ENCODE results near the gene CCDC187. TPM values are rescaled to one million over a fixed set of nuclear protein-coding genes. Genes with fewer than 3 reads are reported as not detected.

CCDC187 gene
- total RNA-seq, 4 donors from 2014 or later = 0.13 to 0.45 TPM; not detected in 2

DNA sequence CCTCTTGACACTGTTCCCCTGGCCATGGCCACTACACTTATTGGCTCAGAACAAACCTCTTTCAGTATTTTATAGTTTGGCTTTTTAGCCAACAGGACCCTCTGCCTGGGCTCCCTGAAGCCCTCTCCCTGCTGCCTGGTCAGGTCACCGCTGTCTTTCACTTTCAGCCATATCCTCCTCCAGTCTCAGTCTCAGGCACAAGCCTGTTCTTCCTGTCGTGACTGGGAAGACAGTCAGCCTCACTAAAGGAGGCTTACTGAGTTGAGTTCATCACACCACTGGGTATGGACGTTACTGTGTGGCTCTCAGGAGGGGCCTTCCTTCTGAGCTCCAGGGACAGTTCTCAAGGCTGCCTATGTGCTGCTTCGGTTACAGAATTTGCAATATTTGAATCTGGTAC lies 60.3 kb downstream of the CCDC187 start:
- H3K9me3 ChIP-seq = no peaks in the 10 kb centered on the region
- 68% methylated on average over 4 of the region's 4 CpGs for WGBS
- H3K27ac ChIP-seq = no peak overlapping the region
- H3K4me1 ChIP-seq = peaks cover 56% of the 10 kb centered on the region
- DNase-seq (ENCODE audit: low spot score in 2 of 2) = no peak
- H3K4me3 ChIP-seq = no peak overlapping the region
- H3K36me3 ChIP-seq = no peaks in the 10 kb centered on the region
- no peak for TF ChIP-seq EP300 (IDR thresholded peaks at IDR 0.05)
- TF ChIP-seq, protein P1, sequence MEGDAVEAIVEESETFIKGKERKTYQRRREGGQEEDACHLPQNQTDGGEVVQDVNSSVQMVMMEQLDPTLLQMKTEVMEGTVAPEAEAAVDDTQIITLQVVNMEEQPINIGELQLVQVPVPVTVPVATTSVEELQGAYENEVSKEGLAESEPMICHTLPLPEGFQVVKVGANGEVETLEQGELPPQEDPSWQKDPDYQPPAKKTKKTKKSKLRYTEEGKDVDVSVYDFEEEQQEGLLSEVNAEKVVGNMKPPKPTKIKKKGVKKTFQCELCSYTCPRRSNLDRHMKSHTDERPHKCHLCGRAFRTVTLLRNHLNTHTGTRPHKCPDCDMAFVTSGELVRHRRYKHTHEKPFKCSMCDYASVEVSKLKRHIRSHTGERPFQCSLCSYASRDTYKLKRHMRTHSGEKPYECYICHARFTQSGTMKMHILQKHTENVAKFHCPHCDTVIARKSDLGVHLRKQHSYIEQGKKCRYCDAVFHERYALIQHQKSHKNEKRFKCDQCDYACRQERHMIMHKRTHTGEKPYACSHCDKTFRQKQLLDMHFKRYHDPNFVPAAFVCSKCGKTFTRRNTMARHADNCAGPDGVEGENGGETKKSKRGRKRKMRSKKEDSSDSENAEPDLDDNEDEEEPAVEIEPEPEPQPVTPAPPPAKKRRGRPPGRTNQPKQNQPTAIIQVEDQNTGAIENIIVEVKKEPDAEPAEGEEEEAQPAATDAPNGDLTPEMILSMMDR (IDR thresholded peaks at IDR 0.05) = no peak
- TF ChIP-seq POLR2AphosphoS5 (IDR thresholded peaks at IDR 0.05) = no peak
- no peak for TF ChIP-seq POLR2A (IDR thresholded peaks at IDR 0.05)
- no peaks in the 10 kb centered on the region for H3K27me3 ChIP-seq

DNA sequence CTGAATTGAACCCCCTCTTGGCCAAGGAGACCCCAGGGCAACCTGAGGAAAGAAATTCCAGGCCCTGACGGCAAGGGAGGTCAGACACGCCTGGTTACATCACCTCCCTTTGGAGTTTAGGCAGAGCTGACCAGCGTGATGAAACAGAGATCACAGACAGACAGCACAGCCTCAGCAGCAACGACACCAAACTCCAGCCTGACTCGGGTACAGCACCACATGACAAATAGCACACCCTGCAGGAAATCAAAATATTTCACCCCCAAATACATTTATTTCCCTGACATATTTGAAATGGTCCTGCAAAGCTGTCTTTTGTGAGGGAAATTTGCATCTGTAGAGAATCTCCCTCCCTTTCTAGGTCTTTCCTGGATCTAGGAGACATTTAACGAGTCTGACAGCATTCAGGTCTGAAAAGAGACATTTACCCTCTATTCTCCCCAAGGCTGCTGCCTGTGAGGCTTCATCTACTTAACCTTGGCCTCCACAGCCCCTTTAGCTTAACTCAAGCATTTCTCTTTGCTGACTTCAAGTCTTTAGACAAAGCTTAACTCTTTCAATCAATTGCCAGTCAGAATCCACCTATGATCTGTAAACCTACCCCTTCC lies 60.9 kb downstream of the CCDC187 start:
- Histone ChIP-seq H3K27ac (no peak overlapping the region), H3K9me3 (no peaks in the 10 kb centered on the region), H3K4me1 (peaks cover 57% of the 10 kb centered on the region), H3K4me3 (no peak overlapping the region), H3K36me3 (no peaks in the 10 kb centered on the region), H3K27me3 (no peaks in the 10 kb centered on the region)
- DNase-seq (ENCODE audit: low spot score in 2 of 2) = no peak
- WGBS = 57% methylated on average over 6 of the region's 6 CpGs
- TF ChIP-seq EP300 (IDR thresholded peaks at IDR 0.05) = no peak
- no peak for TF ChIP-seq POLR2AphosphoS5 (IDR thresholded peaks at IDR 0.05)
- TF ChIP-seq, protein P1 (IDR thresholded peaks at IDR 0.05) = no peak
- no peak for TF ChIP-seq POLR2A (IDR thresholded peaks at IDR 0.05)

DNA sequence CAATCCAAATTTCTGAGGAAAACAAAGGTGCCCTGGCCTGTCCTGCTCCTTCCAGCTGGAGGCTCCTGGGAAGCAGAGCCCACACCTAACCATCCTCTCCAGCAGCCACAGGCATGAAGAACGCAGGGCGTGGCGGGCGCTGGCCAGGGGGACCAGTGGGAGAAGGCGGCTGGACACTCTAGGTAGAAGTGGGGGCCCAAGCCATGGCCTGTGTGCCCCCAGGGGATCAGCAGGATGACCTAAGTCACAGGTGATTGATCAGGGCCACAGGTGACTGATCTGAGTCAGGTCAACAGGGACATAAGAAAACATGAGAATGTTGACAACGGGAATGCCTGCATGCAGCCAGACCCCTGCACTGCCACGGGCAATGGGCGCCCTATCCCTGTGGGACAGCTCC lies 61.6 kb downstream of the CCDC187 start:
- 30% methylated on average over 2 of the region's 8 CpGs for WGBS
- H3K27ac ChIP-seq = no peak overlapping the region

DNA sequence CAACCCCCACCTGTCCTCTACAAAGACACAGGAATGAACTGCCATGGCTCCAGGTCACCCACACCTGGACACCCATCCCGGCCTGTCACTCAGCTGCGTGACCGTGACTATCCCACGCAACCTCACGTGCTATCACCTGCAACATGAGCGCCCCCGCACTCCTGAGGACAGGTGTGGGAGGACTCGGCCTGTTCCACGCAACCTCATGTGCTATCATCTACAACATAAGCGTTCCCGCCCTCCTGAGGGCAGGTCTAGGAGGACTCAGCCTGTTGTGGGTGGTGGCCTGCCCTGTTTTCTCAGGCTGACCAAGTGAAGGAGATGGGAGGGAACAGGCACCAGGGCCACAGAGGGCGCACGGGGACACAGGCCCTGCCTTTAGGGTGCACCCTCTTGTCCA lies 62.4 kb downstream of the CCDC187 start:
- Histone ChIP-seq H3K9me3 (no peaks in the 10 kb centered on the region), H3K4me3 (no peak overlapping the region), H3K36me3 (peaks cover 5% of the 10 kb centered on the region), H3K27ac (no peak overlapping the region), H3K4me1 (peaks cover 48% of the 10 kb centered on the region), H3K27me3 (no peaks in the 10 kb centered on the region)
- 94% methylated on average over 9 of the region's 13 CpGs for WGBS
- TF ChIP-seq POLR2A (IDR thresholded peaks at IDR 0.05) (no peak), EP300 (IDR thresholded peaks at IDR 0.05) (no peak), POLR2AphosphoS5 (IDR thresholded peaks at IDR 0.05) (no peak)
- TF ChIP-seq, protein P1 (IDR thresholded peaks at IDR 0.05) = no peak
- no peak for DNase-seq (ENCODE audit: low spot score in 2 of 2)

More for the DNA sequence above, 61.6 kb downstream of the CCDC187 start:
- Histone ChIP-seq H3K27me3 (no peaks in the 10 kb centered on the region), H3K36me3 (no peaks in the 10 kb centered on the region), H3K4me3 (no peak overlapping the region), H3K9me3 (no peaks in the 10 kb centered on the region), H3K4me1 (peaks cover 52% of the 10 kb centered on the region)
- no peak for TF ChIP-seq EP300 (IDR thresholded peaks at IDR 0.05)
- DNase-seq (ENCODE audit: low spot score in 2 of 2) = no peak

DNA sequence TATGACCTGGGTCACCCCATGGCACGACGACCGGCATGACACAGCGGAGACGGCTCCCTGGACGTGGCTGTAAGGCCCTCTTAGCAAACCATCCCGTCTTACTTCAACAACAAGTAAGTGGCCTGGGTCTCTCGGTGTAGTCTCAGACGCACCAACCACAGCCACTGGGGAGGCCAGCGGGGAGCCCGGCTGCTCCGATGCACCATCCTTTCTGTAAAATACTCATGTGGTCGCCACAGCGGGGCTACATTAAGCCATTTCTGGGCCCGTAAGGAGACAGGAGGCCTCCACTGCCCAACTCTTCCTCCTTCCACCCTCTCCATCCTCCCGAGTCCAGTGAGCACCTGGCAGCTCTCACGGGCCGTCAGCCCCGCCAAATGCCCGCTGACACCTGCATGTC lies 63.0 kb downstream of the CCDC187 start:
- no peak for DNase-seq (ENCODE audit: low spot score in 2 of 2)
- Histone ChIP-seq H3K36me3 (peaks cover 11% of the 10 kb centered on the region), H3K4me3 (no peak overlapping the region), H3K9me3 (no peaks in the 10 kb centered on the region), H3K27me3 (no peaks in the 10 kb centered on the region), H3K4me1 (peaks cover 42% of the 10 kb centered on the region), H3K27ac (no peak overlapping the region)
- TF ChIP-seq EP300 (IDR thresholded peaks at IDR 0.05) (no peak), POLR2A (IDR thresholded peaks at IDR 0.05) (no peak), POLR2AphosphoS5 (IDR thresholded peaks at IDR 0.05) (no peak)
- TF ChIP-seq, protein P1 (IDR thresholded peaks at IDR 0.05) = no peak
- WGBS = 90% methylated on average over 16 of the region's 20 CpGs

DNA sequence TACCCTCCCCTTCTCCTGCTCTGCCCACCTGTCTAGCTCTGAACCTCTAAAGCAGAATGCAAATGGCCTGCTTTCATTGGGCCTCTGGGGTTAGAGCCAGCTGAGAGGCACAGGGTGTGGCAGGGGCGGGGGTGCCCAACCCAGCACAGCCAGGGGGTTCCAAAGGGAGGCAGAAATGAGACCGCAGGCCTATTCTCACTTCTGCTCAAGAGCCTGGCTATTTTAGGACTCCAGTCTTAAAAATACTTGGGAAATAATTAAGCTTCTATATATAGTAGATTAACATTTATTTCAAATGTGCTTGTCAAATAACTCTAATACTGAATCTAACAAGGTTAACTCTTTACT lies 63.9 kb downstream of the CCDC187 start:
- 60% methylated on average over 2 of the region's 2 CpGs for WGBS
- peaks cover 37% of the 10 kb centered on the region for H3K4me1 ChIP-seq
- TF ChIP-seq POLR2AphosphoS5 (IDR thresholded peaks at IDR 0.05) = no peak
- no peak for TF ChIP-seq EP300 (IDR thresholded peaks at IDR 0.05)
- TF ChIP-seq, protein P1 (IDR thresholded peaks at IDR 0.05) = no peak
- TF ChIP-seq POLR2A (IDR thresholded peaks at IDR 0.05) = no peak
- H3K27ac ChIP-seq = no peak overlapping the region
- H3K27me3 ChIP-seq = no peaks in the 10 kb centered on the region
- H3K36me3 ChIP-seq = peaks cover 19% of the 10 kb centered on the region
- no peak overlapping the region for H3K4me3 ChIP-seq
- H3K9me3 ChIP-seq = no peaks in the 10 kb centered on the region
- DNase-seq (ENCODE audit: low spot score in 2 of 2) = no peak
